ENCODE measurements around the gene ZNF846.

DNA sequence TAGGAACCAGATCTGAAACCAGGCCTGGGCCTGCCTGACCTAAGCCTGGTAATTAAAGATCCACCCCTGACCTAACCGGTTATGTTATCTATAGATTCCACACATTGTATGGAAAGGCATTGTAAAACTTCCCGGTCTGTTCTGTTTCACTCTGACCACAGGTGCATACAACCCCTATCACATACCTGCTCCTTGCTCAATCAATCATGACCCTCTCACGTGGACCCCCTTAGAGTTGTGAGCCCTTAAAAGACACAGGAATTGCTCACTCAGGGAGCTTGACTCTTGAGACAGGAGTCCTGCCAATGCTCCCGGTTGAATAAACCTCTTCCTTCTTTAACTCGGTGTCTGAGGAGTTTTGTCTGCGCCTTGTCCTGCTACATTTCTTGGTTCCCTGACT is 66.4 kb downstream of the ZNF846 start:
- no peak for TF ChIP-seq POLR2AphosphoS5 (IDR thresholded peaks at IDR 0.05; ENCODE audit: low read depth, low read length)
- TF ChIP-seq, protein P1, sequence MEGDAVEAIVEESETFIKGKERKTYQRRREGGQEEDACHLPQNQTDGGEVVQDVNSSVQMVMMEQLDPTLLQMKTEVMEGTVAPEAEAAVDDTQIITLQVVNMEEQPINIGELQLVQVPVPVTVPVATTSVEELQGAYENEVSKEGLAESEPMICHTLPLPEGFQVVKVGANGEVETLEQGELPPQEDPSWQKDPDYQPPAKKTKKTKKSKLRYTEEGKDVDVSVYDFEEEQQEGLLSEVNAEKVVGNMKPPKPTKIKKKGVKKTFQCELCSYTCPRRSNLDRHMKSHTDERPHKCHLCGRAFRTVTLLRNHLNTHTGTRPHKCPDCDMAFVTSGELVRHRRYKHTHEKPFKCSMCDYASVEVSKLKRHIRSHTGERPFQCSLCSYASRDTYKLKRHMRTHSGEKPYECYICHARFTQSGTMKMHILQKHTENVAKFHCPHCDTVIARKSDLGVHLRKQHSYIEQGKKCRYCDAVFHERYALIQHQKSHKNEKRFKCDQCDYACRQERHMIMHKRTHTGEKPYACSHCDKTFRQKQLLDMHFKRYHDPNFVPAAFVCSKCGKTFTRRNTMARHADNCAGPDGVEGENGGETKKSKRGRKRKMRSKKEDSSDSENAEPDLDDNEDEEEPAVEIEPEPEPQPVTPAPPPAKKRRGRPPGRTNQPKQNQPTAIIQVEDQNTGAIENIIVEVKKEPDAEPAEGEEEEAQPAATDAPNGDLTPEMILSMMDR (IDR thresholded peaks at IDR 0.05) = no peak
- TF ChIP-seq REST (IDR thresholded peaks at IDR 0.05; ENCODE audit: insufficient read depth in 1 of 2, low read depth in 2 of 2, low read length in 1 of 2) = no peak
- no peak for TF ChIP-seq TCF7L2 (IDR thresholded peaks at IDR 0.05; ENCODE audit: low read depth, low read length)

All from Panc1 (cell line).